ENCODE measurements around the gene CD9. TPM values are rescaled to one million over a fixed set of nuclear protein-coding genes. Genes with fewer than 3 reads are reported as not detected.

Gene CD9
- total RNA-seq, 1 donor from 2014 or later = 55.5 TPM

DNA sequence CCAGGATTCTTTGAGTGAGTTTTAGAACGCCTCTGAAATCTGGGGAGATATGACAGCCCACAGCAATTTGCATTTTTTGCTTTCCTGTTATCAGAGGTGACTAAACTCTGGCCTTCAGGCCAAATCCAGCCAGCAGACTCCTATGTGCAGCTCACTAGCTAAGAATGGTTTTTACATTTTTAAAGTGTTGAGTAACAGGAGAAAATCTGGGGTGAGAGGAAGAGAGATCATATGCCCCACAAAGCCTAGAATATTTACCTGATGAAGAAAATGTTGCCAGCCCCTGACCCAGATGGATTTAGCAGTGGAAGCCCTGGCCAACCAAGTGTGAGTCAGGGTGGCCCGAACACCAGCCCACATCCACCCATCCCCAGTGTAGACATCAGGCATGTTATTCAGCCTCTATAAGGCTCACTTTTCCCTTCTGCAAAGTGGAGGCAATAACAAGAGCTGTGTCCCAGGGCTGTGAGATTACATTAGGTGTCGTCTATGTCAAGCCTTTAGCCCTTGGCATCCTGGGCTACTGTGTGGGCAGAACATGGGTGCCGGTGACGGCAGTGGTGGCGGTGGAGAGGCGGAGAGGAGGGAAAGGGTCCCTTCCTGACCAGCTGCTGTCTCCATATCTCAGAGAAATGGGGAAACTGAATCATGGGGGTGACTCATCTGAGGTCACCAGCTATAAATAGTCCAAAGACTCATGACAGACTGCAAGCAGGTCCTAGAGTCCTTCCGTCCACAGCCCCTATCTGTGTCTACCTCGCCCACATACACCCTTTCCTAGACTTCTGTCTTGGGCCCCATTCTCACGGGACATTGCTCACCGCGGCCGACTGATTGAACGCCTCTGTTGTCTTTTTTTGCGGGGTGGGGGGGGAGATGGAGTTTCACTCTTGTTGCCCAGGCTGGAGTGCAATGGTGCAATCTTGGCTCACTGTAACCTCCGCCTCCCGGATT, 32.6 kb upstream of the CD9 start:
- Histone ChIP-seq H3K27ac (replicated peaks) (peak overlapping the region; percentile 72), H3K4me1 (peaks cover 29% of the 10 kb centered on the region), H3K36me3 (no peaks in the 10 kb centered on the region), H3K9me3 (replicated peaks) (no peaks in the 10 kb centered on the region), H3K4me3 (no peak overlapping the region), H3K27me3 (ENCODE audit: low read depth) (no peaks in the 10 kb centered on the region)
- TF ChIP-seq, protein P1, sequence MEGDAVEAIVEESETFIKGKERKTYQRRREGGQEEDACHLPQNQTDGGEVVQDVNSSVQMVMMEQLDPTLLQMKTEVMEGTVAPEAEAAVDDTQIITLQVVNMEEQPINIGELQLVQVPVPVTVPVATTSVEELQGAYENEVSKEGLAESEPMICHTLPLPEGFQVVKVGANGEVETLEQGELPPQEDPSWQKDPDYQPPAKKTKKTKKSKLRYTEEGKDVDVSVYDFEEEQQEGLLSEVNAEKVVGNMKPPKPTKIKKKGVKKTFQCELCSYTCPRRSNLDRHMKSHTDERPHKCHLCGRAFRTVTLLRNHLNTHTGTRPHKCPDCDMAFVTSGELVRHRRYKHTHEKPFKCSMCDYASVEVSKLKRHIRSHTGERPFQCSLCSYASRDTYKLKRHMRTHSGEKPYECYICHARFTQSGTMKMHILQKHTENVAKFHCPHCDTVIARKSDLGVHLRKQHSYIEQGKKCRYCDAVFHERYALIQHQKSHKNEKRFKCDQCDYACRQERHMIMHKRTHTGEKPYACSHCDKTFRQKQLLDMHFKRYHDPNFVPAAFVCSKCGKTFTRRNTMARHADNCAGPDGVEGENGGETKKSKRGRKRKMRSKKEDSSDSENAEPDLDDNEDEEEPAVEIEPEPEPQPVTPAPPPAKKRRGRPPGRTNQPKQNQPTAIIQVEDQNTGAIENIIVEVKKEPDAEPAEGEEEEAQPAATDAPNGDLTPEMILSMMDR (IDR thresholded peaks at IDR 0.05; ENCODE audit: borderline replicate concordance) = no peak
- intact Hi-C loops (cut with micrococcal nuclease) = no loop called here
- no peak for DNase-seq

DNA sequence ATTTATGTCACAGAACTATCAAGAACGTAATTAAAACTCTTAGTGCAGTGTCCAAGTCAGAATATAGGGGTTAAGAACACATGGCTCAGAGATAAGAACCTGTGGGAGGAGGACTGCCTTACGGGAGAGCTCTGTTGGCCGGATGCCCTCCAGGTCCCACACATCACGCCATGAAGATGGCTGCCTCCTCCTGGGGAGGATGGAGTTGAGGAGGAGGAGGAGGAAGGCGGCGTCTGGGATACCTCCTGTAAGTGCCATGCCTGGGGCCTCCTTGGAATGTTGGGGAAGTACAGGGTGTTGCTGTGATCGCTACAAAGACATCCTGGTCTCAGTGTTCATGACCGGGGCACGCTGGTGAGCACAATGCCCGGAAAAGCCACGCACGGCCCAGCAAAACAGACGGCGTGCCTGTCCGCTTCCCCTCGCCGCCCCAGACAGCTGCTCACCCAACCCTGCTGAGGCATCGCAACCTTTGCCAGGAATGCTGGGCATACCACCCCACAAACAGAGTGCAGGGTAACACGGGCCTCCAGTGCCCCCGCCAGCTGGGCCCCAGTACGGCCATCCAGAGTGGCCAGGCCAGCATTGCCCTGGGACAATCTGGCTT, 28.7 kb upstream of the CD9 start:
- H3K27ac ChIP-seq (replicated peaks) = peak overlapping the region; percentile 86
- no peaks in the 10 kb centered on the region for H3K27me3 ChIP-seq (ENCODE audit: low read depth)
- intact Hi-C loops (cut with micrococcal nuclease) = no loop called here
- TF ChIP-seq, protein P1 (IDR thresholded peaks at IDR 0.05; ENCODE audit: borderline replicate concordance) = no peak
- H3K36me3 ChIP-seq = no peaks in the 10 kb centered on the region
- H3K9me3 ChIP-seq (replicated peaks) = no peaks in the 10 kb centered on the region
- DNase-seq = peak; percentile 67
- peaks cover 30% of the 10 kb centered on the region for H3K4me1 ChIP-seq
- H3K4me3 ChIP-seq = no peak overlapping the region

DNA sequence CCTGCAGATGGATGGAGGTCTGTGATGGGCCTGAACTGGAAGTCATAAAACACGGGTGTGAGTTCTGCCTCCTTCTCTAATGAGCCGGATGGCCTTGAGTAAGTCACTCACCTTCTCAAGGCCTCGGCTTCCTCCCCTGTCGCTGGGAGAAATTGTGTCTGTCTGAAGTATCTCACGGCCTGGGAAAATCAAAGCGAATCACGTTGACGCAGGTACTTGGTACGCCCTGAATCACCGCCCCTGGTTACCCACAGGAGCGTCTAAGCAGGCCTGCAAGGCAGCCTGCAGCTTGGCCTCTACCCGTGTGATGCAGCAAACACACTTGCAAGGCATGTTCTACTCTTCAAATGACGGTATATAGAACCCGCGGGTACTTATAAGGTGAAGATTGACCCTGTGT, 28.1 kb upstream of the CD9 start:
- peaks cover 26% of the 10 kb centered on the region for H3K4me1 ChIP-seq
- H3K4me3 ChIP-seq = no peak overlapping the region
- TF ChIP-seq, protein P1 (IDR thresholded peaks at IDR 0.05; ENCODE audit: borderline replicate concordance) = no peak
- DNase-seq = no peak
- H3K27ac ChIP-seq (replicated peaks) = peak overlapping the region; percentile 86
- H3K36me3 ChIP-seq = no peaks in the 10 kb centered on the region
- intact Hi-C loops (cut with micrococcal nuclease) = no loop called here
- H3K9me3 ChIP-seq (replicated peaks) = no peaks in the 10 kb centered on the region
- H3K27me3 ChIP-seq (ENCODE audit: low read depth) = no peaks in the 10 kb centered on the region

DNA sequence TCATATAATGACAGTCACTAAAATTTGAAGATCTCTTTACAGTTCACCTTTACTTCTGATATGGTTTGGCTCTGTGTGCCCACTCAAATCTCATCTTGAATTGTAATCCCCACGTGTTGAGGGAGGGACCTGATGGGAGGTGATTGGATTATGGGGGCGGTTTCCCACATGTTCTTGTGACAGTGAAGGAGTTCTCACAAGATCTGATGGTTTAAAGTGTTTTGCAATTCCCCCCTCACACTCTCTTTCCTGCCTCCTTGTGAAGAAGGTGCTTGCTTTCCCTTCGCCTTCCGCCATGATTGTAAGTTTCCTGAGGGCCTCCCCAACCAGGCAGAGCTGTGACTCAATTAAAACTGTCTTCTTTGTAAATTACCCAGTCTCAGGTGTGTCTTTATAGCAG, 27.3 kb upstream of the CD9 start:
- no peak overlapping the region for H3K4me3 ChIP-seq
- H3K36me3 ChIP-seq = no peaks in the 10 kb centered on the region
- H3K27ac ChIP-seq (replicated peaks) = peak overlapping the region; percentile 86
- peaks cover 18% of the 10 kb centered on the region for H3K4me1 ChIP-seq
- TF ChIP-seq, protein P1 (IDR thresholded peaks at IDR 0.05; ENCODE audit: borderline replicate concordance) = no peak
- intact Hi-C loops (cut with micrococcal nuclease) = no loop called here
- DNase-seq = no peak
- no peaks in the 10 kb centered on the region for H3K27me3 ChIP-seq (ENCODE audit: low read depth)
- no peaks in the 10 kb centered on the region for H3K9me3 ChIP-seq (replicated peaks)

DNA sequence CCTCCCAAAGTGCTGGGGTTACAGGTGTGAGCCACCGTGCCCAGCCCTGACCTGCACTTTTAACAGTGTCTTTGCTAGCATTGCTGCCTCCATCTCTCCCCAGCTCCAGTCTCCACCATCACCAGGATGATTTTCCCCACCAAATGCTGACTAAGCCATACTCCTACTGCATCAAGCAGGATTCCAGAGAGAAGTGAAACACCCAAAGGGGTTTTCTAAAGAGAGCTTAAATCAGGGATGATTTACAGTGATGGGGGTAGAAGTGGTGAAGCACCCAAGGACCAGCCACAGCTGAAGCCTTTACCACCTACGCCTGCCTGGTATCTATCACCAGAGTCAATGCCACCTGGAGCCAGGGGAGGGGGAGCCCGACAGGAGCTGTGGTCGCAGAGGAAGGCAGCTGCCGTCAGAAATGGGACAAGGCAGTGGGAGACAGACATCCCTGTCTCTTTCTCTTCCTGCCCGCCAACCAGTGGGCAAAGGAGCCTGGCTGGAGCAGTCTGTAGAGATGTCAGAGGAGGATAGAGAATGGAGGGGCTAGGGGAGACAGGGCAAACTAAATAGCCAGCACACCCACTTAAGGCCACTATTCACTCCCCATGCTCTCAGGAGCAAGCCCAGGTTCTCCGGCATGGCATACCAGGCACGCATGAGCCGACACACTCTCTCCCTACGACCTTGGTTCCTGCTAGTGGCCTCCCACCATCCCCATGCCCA, 22.4 kb upstream of the CD9 start:
- no peaks in the 10 kb centered on the region for H3K36me3 ChIP-seq
- TF ChIP-seq, protein P1 (IDR thresholded peaks at IDR 0.05; ENCODE audit: borderline replicate concordance) = no peak
- no peak overlapping the region for H3K27ac ChIP-seq (replicated peaks)
- no peak for DNase-seq
- intact Hi-C loops (cut with micrococcal nuclease) = no loop called here
- peaks cover 40% of the 10 kb centered on the region for H3K4me1 ChIP-seq
- H3K9me3 ChIP-seq (replicated peaks) = no peaks in the 10 kb centered on the region
- no peaks in the 10 kb centered on the region for H3K27me3 ChIP-seq (ENCODE audit: low read depth)
- H3K4me3 ChIP-seq = no peak overlapping the region

All from left ventricle myocardium inferior (tissue), 1 donor.